ENCODE data around the gene CACNA1A.

DNA sequence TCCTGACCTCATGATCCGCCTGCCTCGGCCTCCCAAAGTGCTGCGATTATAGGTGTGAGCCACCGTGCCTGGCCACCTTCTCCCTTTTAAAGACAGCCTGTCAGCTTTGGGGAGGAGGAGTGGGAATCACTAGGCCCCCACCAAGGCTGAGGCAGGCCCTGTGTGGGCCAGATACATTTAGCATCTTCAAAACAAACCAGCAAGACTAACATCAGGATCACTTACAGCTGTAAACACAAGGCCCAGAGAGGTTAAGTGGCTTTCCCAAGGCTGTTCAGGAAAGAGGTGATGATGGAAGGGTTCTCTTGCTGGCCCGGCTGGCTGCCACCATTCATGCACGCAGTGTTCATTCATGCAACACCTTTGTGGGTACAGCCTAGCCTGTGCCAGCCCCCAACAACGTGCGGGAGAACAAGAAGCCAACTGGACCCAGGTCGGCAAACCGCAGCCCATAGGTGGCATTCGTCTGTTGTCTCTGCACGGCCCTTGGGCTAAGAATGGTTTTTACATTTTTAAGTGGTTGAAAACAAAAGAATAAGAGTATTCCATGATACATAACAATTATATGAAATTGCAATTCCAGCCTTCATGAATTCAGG is 333.0 kb downstream of the CACNA1A start:
- no peak for TF ChIP-seq CTCF (IDR thresholded peaks at IDR 0.05)
- TF ChIP-seq POLR2AphosphoS5 (IDR thresholded peaks at IDR 0.05; ENCODE audit: insufficient read depth in 1 of 2, low read depth in 1 of 2) = no peak
- TF ChIP-seq POLR2A (IDR thresholded peaks at IDR 0.05) = no peak
